HepG2 (cell line): Measurements from ENCODE around the gene ATP6V0A1. TPM values are rescaled to one million over a fixed set of nuclear protein-coding genes. Genes with fewer than 3 reads are reported as not detected.

Experiments
- CSRNP2 ChIP-seq: sonication (generic); formaldehyde crosslinking; conservative IDR thresholded peaks from 2 replicates; pipeline ENCODE4 v1.8.0; 2022; ENCODE audit warnings: low read depth, missing genetic modification reagents
- ELF4 ChIP-seq: sonication (generic); formaldehyde crosslinking; IDR thresholded peaks from 2 replicates; pipeline ENCODE4 v1.5.0; 2020; ENCODE audit warnings: missing genetic modification reagents, mild to moderate bottlenecking, moderate library complexity, borderline replicate concordance
- FOSL2 ChIP-seq: sonication (generic); formaldehyde crosslinking; IDR thresholded peaks from 2 replicates; pipeline ENCODE4 v1.4.0; 2020; ENCODE audit warnings: missing genetic modification reagents
- GLMP ChIP-seq: sonication (generic); formaldehyde crosslinking; IDR thresholded peaks from 2 replicates; pipeline ENCODE4 v1.9.0; 2021; ENCODE audit warnings: missing genetic modification reagents, mild to moderate bottlenecking, borderline replicate concordance
- HDAC2 ChIP-seq: sonication (generic); formaldehyde crosslinking; IDR thresholded peaks from 2 replicates; pipeline ENCODE4 v1.4.0; 2020; ENCODE audit warnings: missing genetic modification reagents
- HNRNPL ChIP-seq: fragments of 200-400 bp; formaldehyde crosslinking; IDR thresholded peaks from 2 replicates; pipeline ENCODE4 v1.6.1; 2017; ENCODE audit warnings: mild to moderate bottlenecking, low read depth, low read length
- KLF9 ChIP-seq: IDR thresholded peaks from 2 replicates; pipeline ENCODE4 v1.6.1; 2016; ENCODE audit warnings: low read depth
- NFATC3 ChIP-seq: sonication (generic); formaldehyde crosslinking; IDR thresholded peaks from 2 replicates; pipeline ENCODE4 v1.5.1; 2020; ENCODE audit warnings: mild to moderate bottlenecking, missing genetic modification reagents
- NFIC ChIP-seq: IDR thresholded peaks from 2 replicates; pipeline ENCODE4 v1.6.1; 2012; ENCODE audit warnings: mild to moderate bottlenecking, low read length, inconsistent platforms
- NR2C2 ChIP-seq: sonication (generic); formaldehyde crosslinking; IDR thresholded peaks from 2 replicates; pipeline ENCODE4 v1.4.0; 2020; ENCODE audit warnings: missing genetic modification reagents, mild to moderate bottlenecking, moderate library complexity, borderline replicate concordance
- PAX8 ChIP-seq: sonication (generic); formaldehyde crosslinking; IDR thresholded peaks from 2 replicates; pipeline ENCODE4 v1.8.0; 2022; ENCODE audit warnings: mild to moderate bottlenecking, missing genetic modification reagents, borderline replicate concordance
- PHF20 ChIP-seq: sonication (generic); formaldehyde crosslinking; IDR thresholded peaks from 2 replicates; pipeline ENCODE4 v1.5.0; 2020; ENCODE audit warnings: mild to moderate bottlenecking, missing genetic modification reagents
- SAP130 ChIP-seq: IDR thresholded peaks from 2 replicates; pipeline ENCODE4 v1.6.1; 2016; ENCODE audit warnings: low read depth
- SATB2 ChIP-seq: sonication (generic); formaldehyde crosslinking; IDR thresholded peaks from 2 replicates; pipeline ENCODE4 v1.5.0; 2020; ENCODE audit warnings: missing genetic modification reagents
- SETDB1 ChIP-seq: sonication (generic); formaldehyde crosslinking; IDR thresholded peaks from 2 replicates; pipeline ENCODE4 v1.5.1; 2020; ENCODE audit warnings: missing genetic modification reagents, mild to moderate bottlenecking, borderline replicate concordance
- SNAPC4 ChIP-seq: sonication (generic); formaldehyde crosslinking; IDR thresholded peaks from 2 replicates; pipeline ENCODE4 v1.4.0; 2020; ENCODE audit warnings: mild to moderate bottlenecking, missing genetic modification reagents
- ZNF264 ChIP-seq: sonication (generic); formaldehyde crosslinking; IDR thresholded peaks from 2 replicates; pipeline ENCODE4 v1.4.0; 2020; ENCODE audit warnings: missing genetic modification reagents
- ZNF274 ChIP-seq: sonication (generic); formaldehyde crosslinking; IDR thresholded peaks from 2 replicates; pipeline ENCODE4 v1.5.1; 2020; ENCODE audit warnings: mild to moderate bottlenecking, missing genetic modification reagents
- ZNF563 ChIP-seq: sonication (generic); formaldehyde crosslinking; IDR thresholded peaks from 2 replicates; pipeline ENCODE4 v1.8.0; 2022; ENCODE audit warnings: mild to moderate bottlenecking, moderate library complexity, missing genetic modification reagents
- ZNF740 ChIP-seq: sonication (generic); formaldehyde crosslinking; IDR thresholded peaks from 2 replicates; pipeline ENCODE4 v1.4.0; 2020; ENCODE audit warnings: missing genetic modification reagents
- ZNF770 ChIP-seq: sonication (generic); formaldehyde crosslinking; IDR thresholded peaks from 2 replicates; pipeline ENCODE4 v1.5.0; 2020; ENCODE audit warnings: mild to moderate bottlenecking, missing genetic modification reagents
- ZNF878 ChIP-seq: sonication (generic); formaldehyde crosslinking; IDR thresholded peaks from 2 replicates; pipeline ENCODE4 v1.8.1; 2023; ENCODE audit warnings: mild to moderate bottlenecking, missing genetic modification reagents, moderate library complexity
- polyA plus RNA-seq, 8 experiments: library from polyadenylated mRNA; depleted of rRNA in 3 of 8; stranded (reverse) in 7 of 8; unstranded in 1 of 8; fragments of >200 nt; fragmentation: Illumina TruSeq in 4 of 8; extraction: Trizol in 4 of 8; gene quantifications; 2 replicates each; pipeline versions ENCODE4 v1.2.1 to v1.2.3, GENCODE V29; 2011 to 2016; ENCODE audit warnings: low read depth in 4 of 8, missing spikeins in 1 of 8, mixed read lengths in 1 of 8; ENCODE audit not compliant: insufficient read depth in 1 of 8
- total RNA-seq, 5 experiments: library from RNA; depleted of rRNA; stranded (reverse); fragments of >200 nt; fragmentation: Illumina TruSeq; extraction: Trizol; gene quantifications; 2 replicates each; pipeline ENCODE4 v1.2.3, GENCODE V29; 2016; ENCODE audit warnings: low read depth in 1 of 5

The ATP6V0A1 gene
- total and polyA plus RNA-seq, 2 of the 13 experiments (the other 11 are each of a cell fraction or from before 2014, with no cell fraction given): 27.9 to 54.1 TPM

GRCh38 chr17:42544874-42545283 lies 86.2 kb downstream of the ATP6V0A1 start (continued):
- TF ChIP-seq SNAPC4 (CRISPR knock-in tag): no peak
- no peak for TF ChIP-seq NFIC
- TF ChIP-seq NFATC3 (CRISPR knock-in tag): no peak
- no peak for TF ChIP-seq PAX8 (CRISPR knock-in tag)
- TF ChIP-seq PHF20 (CRISPR knock-in tag): no peak
- TF ChIP-seq ZNF264 (CRISPR knock-in tag): peak; percentile 26; the same call in 1 of the 2 replicates
- TF ChIP-seq ZNF274 (CRISPR knock-in tag): no peak
- no peak for TF ChIP-seq ZNF878 (CRISPR knock-in tag)
- no peak for TF ChIP-seq CSRNP2
- TF ChIP-seq HDAC2 (CRISPR knock-in tag): peak; percentile 41; the same call in 1 of the 2 replicates
- no peak for TF ChIP-seq GLMP
- 0 out of 2 replicates have a peak, but pooled peaks have one; percentile 47 for TF ChIP-seq ZNF740 (CRISPR knock-in tag)
- no peak for TF ChIP-seq SETDB1 (CRISPR knock-in tag)
- no peak for TF ChIP-seq ZNF770 (CRISPR knock-in tag)
- TF ChIP-seq SAP130 (CRISPR knock-in tag): peak; percentile 73
- TF ChIP-seq SATB2 (CRISPR knock-in tag): no peak
- TF ChIP-seq HNRNPL: no peak
- peak; percentile 65; the same call in 1 of the 2 replicates for TF ChIP-seq NR2C2 (CRISPR knock-in tag)
- TF ChIP-seq KLF9 (CRISPR knock-in tag): no peak
- no peak for TF ChIP-seq ELF4 (CRISPR knock-in tag)
- TF ChIP-seq FOSL2: no peak
- TF ChIP-seq ZNF563 (CRISPR knock-in tag): no peak
